HG03520 (cell line): Measurements from ENCODE around the gene LRRK1.

Source experiments
- ATAC-seq: cut with Tn5 transposase; IDR thresholded peaks from one replicate; pipeline ENCODE4 v1.9.1; 2021; ENCODE audit warnings: mild to moderate bottlenecking, moderate library complexity; ENCODE audit not compliant: unreplicated experiment

Gene LRRK1

DNA sequence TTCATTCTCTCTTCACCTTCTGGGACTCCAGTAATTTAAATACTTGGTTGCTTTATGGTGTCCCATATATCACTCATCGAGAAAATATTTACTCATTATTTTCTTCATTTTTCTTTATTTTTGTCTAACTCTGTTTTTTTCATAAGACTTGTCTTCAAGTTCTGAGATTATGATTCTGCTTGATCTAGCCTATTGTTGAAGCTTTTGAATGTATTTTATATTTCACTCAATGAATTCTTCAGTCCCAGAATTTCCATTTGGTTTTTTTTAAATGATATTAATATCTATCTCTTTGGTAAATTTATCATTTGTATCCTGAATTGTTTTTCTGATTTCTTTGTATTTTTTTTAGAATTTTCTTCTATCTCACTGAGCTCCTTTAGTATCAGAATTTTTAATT, 117.0 kb downstream of the LRRK1 start:
- no peak for ATAC-seq

DNA sequence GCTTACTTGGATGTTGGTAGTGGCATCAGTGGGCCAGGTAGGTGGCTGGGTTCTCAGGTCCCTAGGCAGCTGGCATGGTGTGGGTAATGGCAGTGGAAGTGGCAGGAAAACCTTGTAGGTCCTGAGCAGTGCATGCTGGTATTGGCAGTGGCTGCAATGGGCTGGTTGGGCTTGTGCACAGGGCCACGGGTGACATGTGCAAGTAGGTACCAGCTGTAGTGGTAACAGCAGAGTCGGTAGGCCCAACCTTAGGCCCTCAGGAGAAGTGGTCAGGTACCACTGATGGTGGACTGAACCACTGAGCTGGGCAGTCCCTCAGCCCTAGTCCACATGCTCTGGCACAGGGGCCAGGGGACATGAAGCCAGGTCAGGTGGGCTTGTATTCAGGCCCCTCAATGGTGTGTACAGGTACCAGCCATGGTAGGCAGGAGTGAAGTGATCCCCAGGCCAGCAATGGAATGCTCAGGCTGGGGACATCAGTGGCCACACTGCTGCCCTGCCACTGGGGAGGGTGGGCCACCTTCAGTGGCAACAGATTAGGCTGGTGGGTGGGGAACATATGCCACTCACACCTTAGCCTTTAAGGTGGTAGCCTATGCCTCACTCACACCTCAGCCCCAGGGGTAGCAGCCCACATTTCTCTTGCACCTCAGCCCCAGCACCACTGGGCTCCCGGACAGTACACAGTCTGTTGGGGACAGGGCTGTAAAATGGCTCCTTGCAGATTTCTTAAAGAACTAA, 118.1 kb downstream of the LRRK1 start:
- no peak for ATAC-seq

DNA sequence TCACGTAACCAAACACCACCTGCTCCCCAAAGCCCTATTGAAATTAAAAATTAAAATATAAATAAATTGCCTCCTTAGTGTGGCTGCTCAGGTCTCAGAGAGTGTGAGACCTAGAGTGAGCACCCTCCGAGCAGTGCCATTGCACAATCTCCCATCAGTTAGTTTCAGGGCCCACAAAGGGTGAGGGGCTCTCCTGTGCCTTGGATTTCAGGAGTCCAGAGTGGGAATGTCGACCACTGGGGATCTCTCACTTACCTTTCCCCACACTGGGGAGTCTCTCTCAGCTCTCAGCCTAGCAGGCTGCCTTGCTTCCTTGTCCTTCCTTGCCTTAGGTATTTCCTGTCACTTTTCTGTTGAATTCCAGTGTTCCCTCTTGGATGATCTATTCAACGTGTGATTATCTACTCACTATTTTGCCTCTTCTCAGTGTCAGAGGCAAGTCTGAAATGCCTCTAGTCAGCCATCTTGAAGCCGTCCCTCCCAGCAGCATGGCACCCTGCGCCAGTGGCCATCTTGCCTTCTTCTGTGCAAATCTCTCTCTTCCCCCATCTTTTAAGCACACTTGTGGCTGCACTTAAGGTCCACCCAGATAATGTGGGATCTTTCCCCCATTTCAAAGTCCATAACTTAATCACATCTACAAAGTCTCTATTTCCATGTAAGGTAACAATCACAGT, 119.3 kb downstream of the LRRK1 start:
- ATAC-seq, result no peak

DNA sequence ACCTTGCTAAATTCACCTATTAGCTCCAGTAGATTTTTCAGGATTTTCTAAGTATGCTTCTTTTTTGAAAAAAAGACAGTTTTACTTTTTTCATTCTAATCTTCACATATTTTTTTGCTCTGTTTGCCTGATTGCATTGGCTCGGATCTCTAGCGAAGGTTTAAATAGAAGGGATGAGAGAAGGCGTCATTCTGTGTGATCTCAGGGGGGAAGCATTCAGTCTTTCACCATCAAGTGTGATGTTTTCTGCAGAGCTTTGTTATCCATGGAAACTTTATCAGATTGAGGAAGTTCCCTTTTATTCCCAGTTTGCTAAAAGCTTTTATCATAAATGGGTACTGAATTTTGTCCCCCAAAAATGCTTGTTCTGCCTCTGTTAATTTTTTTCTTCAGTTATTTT, 120.3 kb downstream of the LRRK1 start:
- ATAC-seq, result no peak

DNA sequence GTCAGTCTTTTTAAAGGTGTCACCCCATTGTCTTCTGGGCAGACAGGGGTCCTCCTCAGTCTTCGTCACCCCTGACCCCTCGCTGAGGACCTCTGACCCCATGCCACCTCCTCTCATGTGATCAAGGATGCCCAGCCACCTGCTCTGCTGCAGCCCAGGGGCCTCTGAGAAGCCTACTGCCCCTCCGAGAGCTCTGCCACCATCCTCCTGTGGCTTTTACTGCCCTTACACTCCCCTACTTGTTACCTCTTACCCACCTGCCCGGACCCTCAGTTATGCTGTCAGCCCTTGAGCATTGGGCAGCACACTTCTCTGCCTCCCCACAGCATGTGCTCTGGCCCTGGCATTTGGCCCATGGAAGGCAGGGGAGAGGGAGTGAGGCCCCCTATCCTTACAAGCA, 123.2 kb downstream of the LRRK1 start:
- ATAC-seq, result no peak

DNA sequence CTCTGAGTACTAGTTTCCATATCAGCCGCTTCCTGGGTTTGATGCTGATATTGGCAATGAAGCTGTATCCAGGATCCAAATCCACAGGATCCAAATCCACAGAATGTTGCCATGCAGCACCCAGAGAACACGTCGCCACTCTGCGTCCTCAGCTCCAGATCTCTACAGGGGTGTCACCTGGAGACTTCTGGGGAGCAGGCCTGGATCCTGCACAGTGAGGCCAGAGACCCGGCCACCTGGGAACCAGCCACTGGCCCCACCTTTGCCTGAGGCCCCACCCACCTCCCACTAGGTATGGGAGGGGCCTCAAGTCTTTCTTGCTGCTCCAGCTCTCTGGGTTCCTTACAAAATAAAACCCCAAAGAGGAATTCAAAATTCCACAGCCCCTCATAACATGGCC, 123.9 kb downstream of the LRRK1 start:
- ATAC-seq, result no peak

DNA sequence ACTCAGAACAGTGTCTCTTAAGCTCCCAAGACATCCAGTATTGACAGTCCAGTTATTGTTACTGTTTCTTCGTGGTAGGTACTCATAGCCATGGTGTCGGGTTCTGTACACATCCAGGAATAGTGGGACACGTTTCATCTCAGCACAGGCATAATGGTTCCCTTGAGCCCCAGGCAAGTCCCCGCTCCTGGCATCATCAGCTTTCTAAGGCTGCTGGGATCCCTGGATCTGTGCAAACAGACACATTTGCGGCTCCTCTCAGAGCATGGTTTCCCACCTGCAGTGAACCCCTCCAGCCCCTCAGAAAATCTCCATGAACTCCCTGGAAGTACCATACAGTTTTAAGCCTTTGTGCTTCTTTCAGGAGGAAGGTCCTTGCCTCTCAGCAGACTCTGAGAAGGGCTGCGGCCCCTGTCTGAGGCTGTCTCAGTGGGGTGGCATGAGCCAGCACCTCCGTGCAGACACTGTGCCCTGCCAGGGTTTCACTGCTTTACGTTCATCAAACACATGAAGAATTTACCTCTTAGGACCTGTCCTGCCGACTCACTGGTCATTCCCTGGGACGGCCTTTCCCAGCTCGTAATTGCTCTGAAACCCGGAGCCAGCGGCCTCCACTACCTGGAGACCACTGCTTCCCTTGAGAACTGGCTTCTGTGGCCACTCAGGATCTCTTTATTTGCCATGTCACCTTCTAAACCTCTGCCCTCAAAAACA, 124.9 kb downstream of the LRRK1 start:
- no peak for ATAC-seq

DNA sequence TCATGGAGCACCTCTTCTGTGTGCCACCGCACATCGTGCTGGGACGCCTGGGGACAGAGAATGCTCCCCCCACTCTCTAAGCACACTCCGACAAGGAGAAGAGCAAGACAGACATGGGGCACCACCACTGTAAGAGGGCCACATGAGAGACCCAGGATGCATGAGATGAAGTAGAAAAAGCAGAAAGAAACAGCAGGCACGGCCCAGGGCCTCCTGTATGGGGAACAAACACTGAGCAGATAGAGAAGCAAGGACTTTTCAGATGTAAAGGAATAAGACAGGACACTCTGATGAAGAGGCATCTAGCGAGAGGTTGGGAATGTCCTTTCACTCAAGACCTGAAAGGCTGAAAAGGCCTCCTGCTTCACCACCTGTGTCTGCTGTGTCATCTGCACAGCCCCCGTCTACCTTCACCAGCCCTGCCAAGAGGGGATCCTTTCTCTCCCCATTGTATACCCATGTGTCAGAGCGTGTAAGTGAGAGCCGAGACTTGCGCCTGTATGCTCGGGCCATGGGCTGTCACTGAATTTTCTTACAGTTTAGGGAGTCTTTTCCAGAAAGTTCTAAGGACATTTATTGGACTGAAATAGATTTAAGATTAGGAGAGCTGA, 125.6 kb downstream of the LRRK1 start:
- ATAC-seq, result no peak

DNA sequence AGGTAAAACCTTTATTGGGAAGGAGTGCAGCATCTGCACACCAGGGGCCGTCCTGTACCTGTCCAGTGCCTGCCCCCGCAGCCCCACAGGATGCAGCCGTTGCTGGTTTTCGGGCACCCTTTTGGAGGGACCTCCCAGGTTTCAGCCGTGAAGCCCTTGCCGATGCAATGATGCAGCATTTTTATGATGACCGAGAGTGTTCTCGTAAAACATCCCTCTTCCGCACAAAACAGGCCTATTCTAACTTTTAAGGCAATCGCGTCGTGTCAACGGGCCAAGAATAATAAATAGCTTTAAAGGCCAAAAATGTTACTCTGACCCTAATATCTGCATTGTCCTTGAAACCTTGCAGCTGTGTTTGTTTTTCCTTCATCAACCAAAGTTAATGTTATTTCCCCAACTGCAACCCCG, 126.1 kb downstream of the LRRK1 start:
- no peak for ATAC-seq

DNA sequence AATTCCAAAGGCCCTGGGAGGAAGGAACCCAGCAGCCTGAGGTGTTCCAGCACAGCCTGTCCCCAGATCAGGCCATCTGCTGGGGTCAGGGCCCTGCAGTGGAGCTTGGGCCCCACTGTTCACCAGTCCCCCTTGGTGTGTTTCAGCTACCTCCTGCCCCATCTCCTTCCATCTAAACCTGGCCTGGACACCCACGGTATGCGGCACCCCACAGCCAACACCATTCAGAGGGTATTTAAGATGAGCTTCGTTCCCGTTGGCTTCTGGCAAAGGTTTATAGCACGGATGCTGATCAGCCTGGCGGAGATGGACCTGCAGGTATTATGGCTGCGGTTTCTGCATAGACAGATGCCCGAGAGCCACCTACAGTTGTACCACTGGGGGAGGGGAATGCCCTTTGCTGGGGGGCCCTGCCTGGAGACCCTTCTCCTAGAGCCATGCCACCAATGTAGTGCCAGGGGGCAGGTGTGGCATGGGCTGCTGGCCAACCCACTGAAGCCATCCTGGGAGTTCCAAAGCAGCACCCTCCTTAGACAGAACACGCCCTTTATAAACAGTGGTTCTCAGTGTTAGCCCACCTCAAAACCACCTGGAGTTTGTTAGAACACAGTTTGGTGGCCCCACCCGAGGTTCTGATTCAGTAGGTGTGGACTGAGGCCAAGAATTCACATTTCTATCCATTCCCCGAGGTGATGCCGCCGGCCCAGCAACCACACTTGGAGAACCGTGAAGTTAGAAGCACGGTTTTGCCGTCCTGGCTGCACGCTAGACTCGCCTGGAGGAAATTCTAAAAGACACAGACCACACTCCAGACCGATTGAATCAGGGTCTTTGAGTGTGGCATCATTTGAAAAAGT, 126.9 kb downstream of the LRRK1 start:
- no peak for ATAC-seq

DNA sequence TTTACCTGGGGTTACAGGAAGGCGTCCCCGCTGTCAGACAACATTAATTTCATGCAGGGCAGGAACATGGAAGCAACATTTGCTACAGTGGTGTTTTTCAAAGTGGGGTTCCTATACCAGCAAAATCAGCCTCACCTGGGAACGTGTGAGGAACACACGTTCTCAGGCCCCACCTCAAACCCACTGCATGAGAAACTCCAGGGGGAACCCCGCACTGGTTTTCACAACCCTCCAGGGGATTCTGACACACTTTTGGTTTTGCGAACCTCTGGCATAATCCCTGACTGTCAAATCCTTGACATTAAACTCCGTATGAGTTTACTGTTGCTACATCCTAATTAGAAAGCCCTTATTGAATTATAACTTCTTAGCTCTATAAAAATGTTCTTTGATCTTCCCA, 127.7 kb downstream of the LRRK1 start:
- ATAC-seq, result no peak

DNA sequence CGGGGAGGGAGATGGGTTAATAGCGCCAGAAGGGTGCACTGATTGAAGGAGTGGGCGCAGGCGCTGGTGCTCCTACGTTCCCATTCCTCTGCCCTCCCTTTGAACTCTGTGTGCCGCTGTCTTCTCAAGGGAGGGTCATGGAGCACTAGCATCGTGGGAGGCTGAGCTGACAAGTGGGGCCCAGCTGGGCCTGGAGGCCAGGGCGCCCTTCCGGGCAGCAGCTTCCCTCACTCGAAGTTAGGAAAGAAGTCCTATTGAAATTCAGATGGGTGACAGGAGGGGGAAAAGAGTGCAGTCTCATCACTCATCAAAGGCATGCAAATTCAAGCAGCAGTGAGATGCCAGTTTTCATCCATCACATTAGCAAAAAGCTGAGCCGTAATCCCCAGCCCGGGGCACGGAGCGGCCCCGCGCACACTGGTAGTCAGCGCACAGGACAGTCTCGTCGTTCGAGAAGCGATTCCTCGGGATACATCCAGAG, 128.2 kb downstream of the LRRK1 start:
- no peak for ATAC-seq

DNA sequence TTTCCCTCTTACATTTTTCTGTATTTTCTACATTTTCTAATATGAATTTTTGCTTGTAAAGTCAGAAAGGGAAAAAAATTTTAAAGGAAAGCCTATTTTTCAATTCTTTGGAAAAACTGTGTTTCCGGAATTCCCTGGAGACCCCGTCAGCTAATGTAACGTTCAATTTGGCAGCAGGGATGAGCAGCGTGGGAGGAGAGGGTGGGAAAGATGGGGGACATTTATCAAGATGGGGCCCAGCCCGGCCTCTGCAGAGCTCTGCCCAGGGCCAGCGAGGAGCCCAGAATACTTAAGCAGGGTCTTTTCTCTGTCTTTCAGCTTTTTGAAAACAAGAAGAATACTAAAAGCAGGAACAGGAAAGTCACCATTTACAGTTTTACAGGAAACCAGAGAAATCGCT, 129.0 kb downstream of the LRRK1 start:
- ATAC-seq, result no peak

DNA sequence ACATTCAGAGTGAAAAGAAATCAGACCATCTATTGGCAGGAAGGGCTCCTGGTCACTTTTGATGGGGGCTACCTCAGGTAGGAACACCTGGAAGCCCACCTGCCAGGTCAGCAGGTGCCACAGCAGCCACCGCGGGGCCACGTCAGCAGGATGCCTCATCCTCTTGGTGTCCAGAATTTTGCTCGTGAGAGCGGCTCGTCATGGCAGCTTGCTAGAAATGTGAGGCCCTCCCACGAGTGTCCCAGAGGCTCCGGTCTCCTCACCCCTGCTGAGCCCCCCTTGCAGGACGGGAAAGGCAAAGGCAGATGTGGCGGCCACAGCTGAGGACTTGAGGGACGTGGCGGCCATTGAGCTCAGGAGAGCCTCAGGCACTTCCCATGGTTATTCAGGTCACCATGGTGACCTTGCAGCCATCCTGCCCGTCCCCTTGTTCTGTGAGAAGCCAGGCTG, 129.4 kb downstream of the LRRK1 start:
- ATAC-seq, result no peak

DNA sequence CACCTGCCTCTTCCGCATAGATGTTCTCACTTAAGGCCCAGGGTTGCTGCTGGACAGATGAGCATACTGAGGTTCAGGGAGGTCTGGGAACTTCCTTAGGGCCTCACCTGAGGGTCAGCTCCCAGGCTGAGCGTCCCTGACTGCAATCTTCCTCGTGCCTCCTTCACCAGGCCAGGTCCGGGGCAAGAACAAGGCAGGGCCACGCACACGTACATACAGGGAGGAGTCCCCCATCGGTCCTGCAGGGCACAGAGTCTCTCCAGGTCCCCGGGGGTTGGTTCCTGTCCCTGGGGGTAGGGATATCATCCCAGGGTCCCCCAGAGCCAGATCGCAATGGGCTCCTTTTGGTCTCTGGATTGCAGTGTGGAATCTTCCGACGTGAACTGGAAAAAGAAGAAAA, 130.1 kb downstream of the LRRK1 start:
- no peak for ATAC-seq

DNA sequence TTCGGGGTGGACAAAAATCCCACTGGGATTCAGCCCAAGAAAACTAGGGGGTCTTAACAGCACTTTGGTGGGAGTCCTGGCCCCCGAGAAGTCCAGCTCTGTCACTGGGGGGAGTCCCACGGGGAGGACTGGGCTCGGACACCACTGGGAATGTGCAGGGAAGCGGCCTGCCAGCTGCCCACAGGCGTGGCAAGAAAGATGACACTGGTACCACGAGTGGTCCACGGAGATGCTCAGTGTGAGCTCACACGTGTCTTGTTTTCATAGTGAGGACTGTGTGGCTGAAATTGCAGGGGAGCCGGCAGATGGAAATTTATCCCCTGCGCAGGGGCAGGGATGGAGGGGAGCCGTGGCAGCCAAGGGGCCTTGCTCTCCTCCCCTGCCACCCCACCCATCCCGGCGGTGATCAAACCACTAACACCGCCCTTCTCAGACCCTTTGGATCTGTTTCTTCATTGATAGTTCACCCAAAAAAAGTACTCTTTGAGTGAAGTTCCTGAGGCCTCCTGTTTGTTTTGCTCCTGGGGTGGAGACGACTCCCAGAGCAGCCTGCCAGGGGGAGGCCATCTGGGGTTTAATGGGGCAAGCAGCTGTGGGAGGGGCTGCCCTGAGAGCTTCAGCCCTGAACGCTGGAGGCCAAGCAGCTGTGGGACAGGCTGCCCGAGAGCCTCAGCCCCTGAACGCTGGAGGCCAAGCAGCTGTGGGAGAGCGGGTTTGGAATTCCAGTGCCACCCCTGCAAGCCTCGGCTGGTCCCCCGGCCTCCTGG, 130.9 kb downstream of the LRRK1 start:
- no peak for ATAC-seq

DNA sequence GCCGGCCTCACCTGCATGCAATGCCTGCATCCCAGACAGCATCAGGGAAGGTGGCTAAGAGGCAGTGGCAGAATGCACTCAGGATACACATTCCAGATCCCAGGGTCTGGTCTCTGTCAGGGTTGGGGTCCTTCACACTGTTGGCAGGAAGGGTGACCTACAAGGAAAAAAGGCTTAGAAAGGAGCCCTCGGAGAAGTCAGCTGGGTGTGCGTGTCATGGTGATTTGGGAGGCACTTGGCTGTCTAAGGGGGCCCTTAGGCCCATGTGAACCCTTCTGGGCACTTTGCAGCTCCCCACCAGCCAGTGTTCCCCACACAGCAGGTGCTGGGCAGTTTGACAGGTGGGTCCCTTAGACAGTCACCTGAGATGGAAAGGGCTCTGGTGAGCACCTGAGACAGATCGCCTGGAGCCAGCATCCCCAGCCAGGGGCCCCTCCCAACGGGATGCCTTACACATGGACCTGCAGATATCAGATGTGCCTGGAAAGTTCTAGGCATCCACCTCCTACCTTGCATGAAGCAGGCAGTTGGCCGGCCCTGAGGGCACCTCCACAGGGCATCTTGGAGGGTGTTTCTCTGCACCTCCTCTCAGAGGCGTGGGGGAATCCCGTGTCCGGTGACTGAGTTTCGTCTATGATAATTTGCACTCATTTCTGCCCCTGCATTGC, 131.6 kb downstream of the LRRK1 start:
- ATAC-seq, result no peak

DNA sequence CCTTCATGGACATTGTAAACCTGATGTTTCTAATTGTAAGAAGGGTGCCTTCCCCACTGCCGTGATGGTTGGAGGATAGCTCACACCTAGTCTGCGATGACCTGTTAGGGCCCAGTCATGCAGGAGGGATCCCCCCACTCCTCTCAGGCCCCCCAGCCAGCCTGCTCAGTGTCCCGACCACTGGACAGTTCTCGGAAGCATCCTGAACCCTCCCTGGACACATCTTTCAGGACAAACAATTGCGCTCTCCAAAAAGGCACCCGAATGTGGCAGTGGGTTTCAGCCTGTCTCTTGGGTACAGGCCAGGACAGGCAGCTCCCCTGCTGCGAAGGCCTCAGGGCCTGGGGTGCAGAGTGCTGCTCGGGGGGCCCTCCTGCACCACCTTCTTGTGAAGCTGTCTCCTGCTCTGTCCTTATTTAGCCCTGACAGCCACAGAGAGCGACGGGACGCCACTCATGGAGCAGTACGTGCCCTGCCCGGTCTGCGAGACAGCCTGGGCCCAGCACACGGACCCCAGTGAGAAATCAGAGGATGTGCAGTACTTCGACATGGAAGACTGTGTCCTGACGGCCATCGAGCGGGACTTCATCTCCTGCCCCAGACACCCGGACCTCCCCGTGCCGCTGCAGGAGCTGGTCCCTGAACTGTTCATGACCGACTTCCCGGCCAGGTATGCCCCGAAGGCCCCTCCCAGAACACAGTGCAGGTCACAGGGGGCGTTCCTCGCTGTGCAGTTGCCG, 132.3 kb downstream of the LRRK1 start:
- no peak for ATAC-seq
